Adipocyte (in vitro differentiated cells): Measurements from ENCODE around the gene SPX.

ENCODE experiments used
- DNase-seq: peaks from one replicate; pipeline ENCODE4 v3.0.0-alpha.2; 2015; ENCODE audit warnings: low read depth
- H3K27me3 ChIP-seq: replicated peaks from 2 replicates; pipeline ENCODE4 v1.7.0; 2013; ENCODE audit warnings: mild to moderate bottlenecking, low read length, moderate library complexity; ENCODE audit not compliant: control insufficient read depth, insufficient read depth
- H3K36me3 ChIP-seq: 2 replicates; pipeline ENCODE4 v1.7.0; 2013; ENCODE audit warnings: low read length, mild to moderate bottlenecking, moderate library complexity; ENCODE audit not compliant: control insufficient read depth, insufficient read depth, severe bottlenecking
- H3K4me1 ChIP-seq: 2 replicates; pipeline ENCODE4 v1.7.0; 2013; ENCODE audit warnings: mild to moderate bottlenecking, low read length, moderate library complexity; ENCODE audit not compliant: control insufficient read depth, insufficient read depth
- H3K4me3 ChIP-seq: 2 replicates; pipeline ENCODE4 v1.7.0; 2013; ENCODE audit warnings: mild to moderate bottlenecking, low read length, moderate library complexity
- H3K9ac ChIP-seq: 2 replicates; pipeline ENCODE4 v1.7.0; 2013; ENCODE audit warnings: mild to moderate bottlenecking, low read length, moderate library complexity
- H3K9me3 ChIP-seq: 2 replicates; pipeline ENCODE4 v1.7.0; 2013; ENCODE audit warnings: mild to moderate bottlenecking, low read length, moderate library complexity; ENCODE audit not compliant: control insufficient read depth

The SPX gene

DNA sequence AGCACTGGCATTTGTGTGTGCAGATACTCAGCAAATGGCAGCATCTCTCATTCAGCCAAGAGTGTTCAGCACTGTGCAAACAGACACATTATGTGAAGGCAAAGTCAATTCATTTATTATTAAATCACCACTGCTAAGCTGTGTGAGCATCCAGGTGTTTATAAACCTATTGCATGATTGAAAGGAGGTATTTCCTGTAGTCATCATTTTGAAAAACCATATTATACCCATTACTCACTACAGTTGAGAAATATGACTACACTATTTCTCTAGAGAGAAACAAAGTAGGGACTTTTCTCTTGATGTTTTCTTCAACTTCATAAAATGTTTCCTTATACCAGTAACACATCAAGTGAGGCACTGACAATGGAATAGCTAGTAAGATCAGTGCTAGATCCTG is 13.7 kb downstream of the SPX start:
- H3K4me1 ChIP-seq = no peaks in the 10 kb centered on the region
- no peak for DNase-seq
- no peaks in the 10 kb centered on the region for H3K27me3 ChIP-seq

DNA sequence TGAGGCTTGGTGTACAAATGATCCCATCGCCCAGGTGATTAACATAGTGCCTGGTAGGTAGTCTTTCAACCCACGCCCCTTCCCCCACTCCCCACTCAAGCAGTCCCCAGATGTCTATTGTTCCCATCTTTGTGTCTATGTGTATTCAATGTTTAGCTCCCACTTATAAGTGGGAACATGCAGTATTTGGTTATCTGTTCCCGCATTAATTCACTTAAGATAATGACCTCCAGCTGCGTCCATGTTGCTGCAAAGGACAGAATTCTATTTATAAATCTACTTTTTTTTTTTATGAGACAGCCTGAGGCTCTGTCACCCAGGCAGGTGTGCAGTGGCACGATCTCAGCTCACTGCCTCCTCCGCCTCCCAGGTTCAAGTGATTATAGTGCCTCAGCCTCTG is 15.7 kb downstream of the SPX start:
- no peak for DNase-seq
- Histone ChIP-seq H3K36me3 (no peaks in the 10 kb centered on the region), H3K9ac (no peak overlapping the region), H3K4me1 (no peaks in the 10 kb centered on the region), H3K27me3 (no peaks in the 10 kb centered on the region), H3K4me3 (no peak overlapping the region), H3K9me3 (no peaks in the 10 kb centered on the region)

More for the DNA sequence above, 13.7 kb downstream of the SPX start:
- no peaks in the 10 kb centered on the region for H3K9me3 ChIP-seq
- H3K4me3 ChIP-seq = no peak overlapping the region
- no peak overlapping the region for H3K9ac ChIP-seq
- H3K36me3 ChIP-seq = no peaks in the 10 kb centered on the region

- no peaks in the 10 kb centered on the region for H3K36me3 ChIP-seq
- no peak overlapping the region for H3K4me3 ChIP-seq
- H3K9me3 ChIP-seq = no peaks in the 10 kb centered on the region
- no peak overlapping the region for H3K9ac ChIP-seq
- DNase-seq = no peak
- no peaks in the 10 kb centered on the region for H3K4me1 ChIP-seq
- H3K27me3 ChIP-seq = no peaks in the 10 kb centered on the region
These were observed 16.3 kb downstream of the SPX start for GRCh38 chr12:21542403-21542802.

- no peak overlapping the region for H3K9ac ChIP-seq
- H3K27me3 ChIP-seq = no peaks in the 10 kb centered on the region
- H3K4me3 ChIP-seq = no peak overlapping the region
- DNase-seq = no peak
- H3K9me3 ChIP-seq = no peaks in the 10 kb centered on the region
- H3K36me3 ChIP-seq = no peaks in the 10 kb centered on the region
- H3K4me1 ChIP-seq = no peaks in the 10 kb centered on the region
These were observed 17.1 kb downstream of the SPX start for GRCh38 chr12:21543151-21543550.

GRCh38 chr12:21545557-21545956 is 19.5 kb downstream of the SPX start:
- H3K4me3 ChIP-seq = no peak overlapping the region
- no peak for DNase-seq
- no peaks in the 10 kb centered on the region for H3K36me3 ChIP-seq
- H3K4me1 ChIP-seq = no peaks in the 10 kb centered on the region
- H3K9ac ChIP-seq = no peak overlapping the region
- no peaks in the 10 kb centered on the region for H3K9me3 ChIP-seq
- H3K27me3 ChIP-seq = no peaks in the 10 kb centered on the region

- no peak for DNase-seq
- no peak overlapping the region for H3K4me3 ChIP-seq
These were observed 20.6 kb downstream of the SPX start for GRCh38 chr12:21546716-21547115.

DNA sequence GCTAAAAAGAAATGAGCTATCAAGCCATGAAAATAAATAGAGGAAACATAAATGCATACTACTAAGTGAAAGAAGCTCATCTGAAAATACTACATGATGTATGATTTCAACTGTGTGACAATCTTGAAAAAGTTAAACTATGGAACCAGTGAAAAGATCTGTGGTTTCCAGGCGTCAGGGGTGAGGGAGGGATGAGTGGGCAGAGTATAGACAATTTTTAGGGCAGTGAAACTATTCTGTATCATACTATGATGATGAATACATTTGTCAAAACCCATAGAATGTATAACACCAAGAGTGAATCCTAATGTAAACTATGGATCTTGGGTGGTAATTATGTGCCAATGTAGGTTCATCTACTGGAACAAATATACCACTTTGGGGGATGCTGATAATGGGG is 21.3 kb downstream of the SPX start:
- no peak for DNase-seq

More at GRCh38 chr12:21546716-21547115, 20.6 kb downstream of the SPX start:
- H3K9me3 ChIP-seq = no peaks in the 10 kb centered on the region
- H3K4me1 ChIP-seq = no peaks in the 10 kb centered on the region
- no peak overlapping the region for H3K9ac ChIP-seq
- H3K27me3 ChIP-seq = no peaks in the 10 kb centered on the region
- no peaks in the 10 kb centered on the region for H3K36me3 ChIP-seq

GRCh38 chr12:21551841-21552465 is 25.9 kb downstream of the SPX start:
- DNase-seq = peak; percentile 5
- Histone ChIP-seq H3K9me3 (no peaks in the 10 kb centered on the region), H3K4me1 (no peaks in the 10 kb centered on the region), H3K9ac (no peak overlapping the region), H3K4me3 (no peak overlapping the region), H3K36me3 (no peaks in the 10 kb centered on the region), H3K27me3 (no peaks in the 10 kb centered on the region)

More for the DNA sequence above, 21.3 kb downstream of the SPX start:
- Histone ChIP-seq H3K4me1 (no peaks in the 10 kb centered on the region), H3K9ac (no peak overlapping the region), H3K9me3 (no peaks in the 10 kb centered on the region), H3K4me3 (no peak overlapping the region), H3K27me3 (no peaks in the 10 kb centered on the region), H3K36me3 (no peaks in the 10 kb centered on the region)

DNA sequence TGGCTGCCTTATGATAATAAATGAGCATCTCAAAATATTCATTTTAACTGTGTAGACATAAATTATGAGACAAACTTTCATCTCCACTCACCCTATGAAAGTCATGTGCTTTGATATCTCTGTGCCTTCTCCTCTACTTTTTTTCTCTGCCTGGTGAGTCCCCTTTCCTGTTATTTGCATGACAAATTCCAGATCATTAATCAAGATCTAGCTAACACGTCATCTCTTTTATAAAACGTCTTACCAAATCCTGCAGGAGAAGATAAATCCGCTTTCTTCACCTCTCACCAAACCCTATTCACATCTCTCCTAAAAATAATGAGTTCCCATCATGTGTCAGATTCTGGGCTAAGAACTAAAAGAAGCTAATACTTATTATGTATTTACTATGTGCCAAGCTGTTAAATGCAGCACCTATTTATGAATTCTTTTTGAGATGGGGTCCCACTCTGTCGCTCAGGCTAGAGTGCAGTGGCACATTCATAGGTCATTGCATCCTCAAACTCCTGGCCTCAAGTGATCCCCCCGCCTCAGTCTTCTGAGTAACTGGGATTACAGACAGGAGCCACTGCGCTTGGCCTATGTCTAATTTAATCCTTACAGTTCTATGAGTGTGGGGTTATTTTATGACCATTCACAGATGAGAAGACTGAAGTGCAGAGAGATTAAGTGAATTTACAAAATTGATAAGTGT is 26.7 kb downstream of the SPX start:
- no peaks in the 10 kb centered on the region for H3K27me3 ChIP-seq

GRCh38 chr12:21553329-21553675 is 27.2 kb downstream of the SPX start:
- Histone ChIP-seq H3K4me3 (no peak overlapping the region), H3K36me3 (no peaks in the 10 kb centered on the region), H3K4me1 (no peaks in the 10 kb centered on the region), H3K9ac (no peak overlapping the region), H3K9me3 (no peaks in the 10 kb centered on the region), H3K27me3 (no peaks in the 10 kb centered on the region)
- DNase-seq = no peak

More for the DNA sequence above, 26.7 kb downstream of the SPX start:
- Histone ChIP-seq H3K4me1 (no peaks in the 10 kb centered on the region), H3K9ac (no peak overlapping the region), H3K9me3 (no peaks in the 10 kb centered on the region), H3K36me3 (no peaks in the 10 kb centered on the region), H3K4me3 (no peak overlapping the region)
- no peak for DNase-seq

GRCh38 chr12:21558100-21558679 is 32.1 kb downstream of the SPX start:
- no peak overlapping the region for H3K4me3 ChIP-seq
- H3K9ac ChIP-seq = no peak overlapping the region
- peaks cover 10% of the 10 kb centered on the region for H3K4me1 ChIP-seq
- no peaks in the 10 kb centered on the region for H3K36me3 ChIP-seq
- H3K27me3 ChIP-seq = no peaks in the 10 kb centered on the region
- DNase-seq = no peak
- no peaks in the 10 kb centered on the region for H3K9me3 ChIP-seq
